NOMO-1 treated with DMSO at 0.1 percent for 48 hours (cell line): ENCODE data around the gene RNU1-1.
"Not testable (repeated sequence)": the region's sequence is repeated elsewhere in the genome, so short reads cannot be mapped to it uniquely, and the experiment has no call there.

Source experiments
- DNase-seq: peaks from one replicate; lab custom pipeline; 2025; ENCODE audit not compliant: unreplicated experiment; lab: John Stamatoyannopoulos, UW

Gene RNU1-1

DNA sequence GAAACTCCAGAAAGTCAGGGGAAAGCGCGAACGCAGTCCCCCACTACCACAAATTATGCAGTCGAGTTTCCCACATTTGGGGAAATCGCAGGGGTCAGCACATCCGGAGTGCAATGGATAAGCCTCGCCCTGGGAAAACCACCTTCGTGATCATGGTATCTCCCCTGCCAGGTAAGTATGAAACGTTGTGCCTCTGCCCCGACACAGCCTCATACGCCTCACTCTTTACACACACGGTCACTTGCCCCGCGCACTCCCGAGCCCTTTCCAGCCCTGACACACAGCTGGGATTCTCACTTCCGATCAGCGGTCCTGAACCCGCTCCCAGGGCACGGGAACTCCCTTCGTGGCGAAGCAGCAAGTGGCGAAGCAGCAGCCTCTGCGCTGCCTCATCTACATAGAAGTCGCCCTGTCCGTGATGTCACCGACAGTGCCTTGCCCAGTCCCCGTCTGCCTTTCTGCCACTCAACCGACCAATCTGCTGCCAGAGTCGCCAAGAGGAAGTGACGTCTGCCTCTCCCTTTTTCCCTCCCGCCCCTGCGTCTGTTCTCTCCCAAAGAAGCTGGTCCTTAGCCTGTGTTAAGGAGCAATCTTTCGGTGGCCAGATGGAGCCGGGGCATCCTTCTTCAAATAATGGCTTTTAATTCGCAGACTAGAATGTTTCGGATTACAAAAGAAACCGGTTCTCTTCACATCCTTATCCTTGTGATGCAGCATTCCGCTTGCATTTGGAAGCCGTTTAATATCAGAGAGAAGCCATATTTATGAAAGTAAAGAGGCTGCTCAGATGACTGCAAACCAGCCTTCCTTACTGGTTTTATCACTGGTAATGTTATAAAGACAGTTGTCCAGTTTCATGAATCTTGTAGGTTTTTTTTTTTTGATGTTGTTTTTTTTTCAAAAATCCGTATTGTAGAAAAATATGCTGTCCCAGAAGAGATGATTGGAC is at the start of gene RNU1-1:
TSS of gene RNU1-1 (minus strand) at position 179 of the 949 bp plus-strand sequence.
- DNase-seq: peak; percentile 33

DNA sequence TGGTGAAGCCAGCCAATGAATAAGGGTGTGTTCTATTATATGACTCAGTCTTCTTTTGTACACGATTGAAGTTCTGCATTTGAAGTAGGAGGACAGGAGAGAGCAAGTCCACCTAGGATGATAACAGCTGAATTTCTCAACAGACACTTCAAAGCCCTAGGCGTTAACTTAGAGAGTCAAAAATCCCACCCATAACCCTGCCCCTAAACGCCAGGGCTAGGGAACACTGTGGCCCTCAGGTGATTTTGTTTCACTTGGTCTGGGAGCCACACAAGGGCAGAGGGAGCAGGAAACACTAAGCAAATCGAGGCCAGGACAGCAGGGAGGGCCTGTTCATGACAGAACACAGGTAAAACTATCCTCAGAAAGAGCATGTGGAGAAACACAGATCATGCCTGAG is 47.0 kb upstream of the RNU1-1 start:
- not testable (repeated sequence) for DNase-seq

DNA sequence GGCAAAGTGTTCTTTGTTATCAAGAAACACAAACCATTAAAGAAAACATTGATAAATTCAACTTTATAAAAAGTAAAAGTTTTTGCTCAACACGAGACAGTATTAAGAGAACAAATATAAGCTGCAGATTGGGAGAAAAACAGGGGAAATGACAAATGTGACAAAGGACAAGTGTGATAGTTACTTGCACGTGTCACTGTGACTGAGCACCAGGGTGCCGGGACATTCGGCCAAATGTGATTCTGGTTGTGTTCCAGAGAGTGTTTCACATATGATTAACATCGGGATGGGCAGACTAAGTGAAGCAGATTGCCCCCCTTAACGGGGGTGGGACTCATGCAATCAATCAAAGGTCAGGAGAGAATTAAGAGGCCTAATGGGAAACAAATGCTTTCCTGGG is 46.4 kb upstream of the RNU1-1 start:
- not testable (repeated sequence) for DNase-seq

DNA sequence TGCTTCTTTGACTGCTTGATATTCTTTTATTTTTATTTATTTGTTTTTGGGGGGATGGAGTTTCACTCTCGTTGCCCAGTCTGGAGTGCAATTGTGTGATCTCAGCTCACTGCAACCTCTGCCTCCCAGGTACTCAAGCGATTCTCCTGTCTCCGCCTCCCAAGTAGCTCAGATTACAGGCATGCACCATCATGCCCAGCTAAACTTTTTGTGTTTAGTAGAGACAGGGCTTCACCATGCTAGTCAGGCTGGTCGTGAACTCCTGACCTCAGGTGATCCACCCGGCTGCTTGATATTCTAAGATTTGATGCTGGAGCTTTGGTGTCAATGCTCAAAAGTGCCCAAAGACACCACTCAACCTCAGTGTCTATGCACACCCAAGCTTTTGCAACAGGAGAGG is 45.6 kb upstream of the RNU1-1 start:
- not testable (repeated sequence) for DNase-seq

DNA sequence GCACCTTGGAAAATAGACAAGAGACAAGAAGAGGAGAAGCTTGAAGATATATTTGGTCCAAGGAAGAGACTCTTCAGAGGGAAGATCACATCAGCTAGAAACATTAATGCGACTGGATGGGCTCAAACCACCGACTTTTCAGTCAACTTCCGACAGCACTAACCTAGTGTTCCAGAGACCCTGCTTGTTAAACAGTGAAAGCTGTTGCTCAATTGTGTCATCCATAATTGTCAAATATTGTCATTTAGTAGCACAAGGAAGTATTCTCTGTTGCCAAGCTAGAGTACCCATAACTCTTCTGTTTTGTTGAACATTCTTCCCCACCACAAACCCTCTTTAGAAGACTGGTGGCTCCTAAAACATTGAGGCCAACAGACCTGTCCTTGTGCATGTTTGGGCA is 42.9 kb upstream of the RNU1-1 start:
- not testable (repeated sequence) for DNase-seq

DNA sequence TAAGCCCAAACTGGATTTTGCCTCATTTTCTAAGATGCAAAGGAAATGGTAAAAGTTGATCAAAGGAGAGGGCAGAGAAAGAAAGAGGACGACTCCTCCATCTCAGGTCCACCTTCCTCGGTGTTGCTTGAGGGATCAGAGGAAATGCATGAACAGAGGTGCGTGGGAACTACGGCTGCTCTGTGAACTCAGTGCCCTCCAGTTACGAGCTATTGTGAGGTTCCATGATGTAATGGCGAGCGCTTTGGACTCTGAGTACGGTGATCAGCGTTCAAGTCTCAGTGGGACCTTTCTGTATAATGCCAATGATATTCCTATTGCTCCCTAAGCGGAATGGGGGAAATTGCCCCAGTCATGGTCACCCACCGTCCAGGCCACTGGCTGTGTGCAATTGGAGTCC is 39.2 kb upstream of the RNU1-1 start:
- DNase-seq: not testable (repeated sequence)

DNA sequence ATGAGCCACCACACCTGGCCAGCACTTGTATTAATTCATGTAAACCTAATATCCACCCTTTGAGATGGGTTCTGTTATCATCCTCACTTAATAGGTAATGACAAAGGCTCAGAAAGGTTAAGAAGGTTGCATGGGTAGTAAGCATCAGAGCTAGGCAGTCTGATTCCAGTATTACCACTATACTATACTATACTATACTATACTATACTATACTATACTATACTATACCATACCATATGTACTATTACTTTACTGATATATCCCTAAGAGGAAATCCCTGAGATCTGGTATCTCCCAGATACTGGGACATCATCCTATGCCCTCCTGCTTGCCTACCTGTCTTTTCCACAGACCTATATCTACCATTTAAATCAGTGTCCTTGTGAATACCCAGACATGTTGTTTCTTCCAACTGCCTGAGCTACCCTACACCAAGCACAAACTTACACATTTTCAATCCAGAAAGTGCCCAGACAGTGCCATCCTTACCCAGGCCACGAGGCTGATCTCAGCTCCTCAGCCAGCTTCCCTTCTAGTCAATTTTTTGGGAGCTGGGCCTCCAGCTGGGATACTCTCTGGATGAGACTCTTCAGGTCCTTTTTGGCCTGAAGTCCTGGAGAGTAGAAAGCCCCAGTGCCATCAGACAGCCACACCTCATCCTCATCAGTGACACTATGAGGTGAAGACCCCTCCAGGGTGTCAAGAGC is 36.3 kb upstream of the RNU1-1 start:
- DNase-seq: not testable (repeated sequence)

DNA sequence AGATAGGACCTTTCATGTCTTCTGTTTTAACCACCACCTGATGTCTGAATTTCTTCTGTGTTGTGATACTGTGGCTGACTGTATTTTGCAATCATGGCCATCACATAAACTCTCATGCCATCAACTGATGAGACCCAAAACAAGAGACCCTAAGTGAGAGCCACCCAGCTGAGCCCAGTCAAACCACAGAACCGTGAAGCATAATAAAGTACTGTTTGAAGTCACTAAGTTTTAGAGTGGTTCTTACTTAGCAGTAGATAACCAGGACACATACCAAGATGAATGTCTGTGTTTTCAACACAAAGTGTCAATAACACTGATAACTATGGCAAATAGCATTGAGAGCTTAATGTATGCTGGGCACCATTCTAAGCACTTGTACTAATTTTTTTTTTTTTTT is 35.5 kb upstream of the RNU1-1 start:
- DNase-seq: not testable (repeated sequence)

DNA sequence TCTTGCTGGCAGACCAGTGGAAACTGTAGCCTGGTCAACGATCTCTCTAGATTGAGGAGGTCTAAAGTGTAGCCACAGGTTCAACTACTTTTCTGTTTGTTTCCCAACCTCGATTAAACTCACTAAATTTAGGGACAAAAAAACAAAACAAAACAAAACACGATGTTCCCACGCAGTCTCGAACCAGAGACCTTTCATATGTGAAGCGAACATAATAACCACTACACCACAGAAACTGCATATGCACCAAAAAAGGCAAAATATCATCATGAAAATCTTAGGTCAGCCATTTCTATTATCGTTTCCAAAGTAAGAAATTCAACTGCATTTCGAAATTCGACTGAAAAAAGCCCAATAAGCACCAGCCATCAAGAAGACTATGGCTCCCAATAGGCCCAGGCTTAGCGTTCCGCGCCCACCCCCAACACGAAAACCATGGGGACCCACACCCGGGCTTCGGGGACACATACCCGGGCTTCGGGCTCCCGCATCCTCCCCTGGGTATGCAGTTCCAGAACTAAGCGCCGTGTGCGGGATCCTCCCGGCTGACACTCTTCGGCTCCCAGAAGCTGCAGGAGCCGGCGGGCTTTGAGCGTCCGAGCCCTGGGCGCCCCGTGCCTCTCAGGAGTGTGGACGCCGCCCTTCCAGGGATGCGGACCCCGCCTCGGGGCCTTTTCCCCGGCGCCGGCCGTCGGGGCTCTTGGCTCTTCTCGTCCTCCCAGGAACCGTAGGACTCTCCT is 33.6 kb upstream of the RNU1-1 start:
- DNase-seq: not testable (repeated sequence)

DNA sequence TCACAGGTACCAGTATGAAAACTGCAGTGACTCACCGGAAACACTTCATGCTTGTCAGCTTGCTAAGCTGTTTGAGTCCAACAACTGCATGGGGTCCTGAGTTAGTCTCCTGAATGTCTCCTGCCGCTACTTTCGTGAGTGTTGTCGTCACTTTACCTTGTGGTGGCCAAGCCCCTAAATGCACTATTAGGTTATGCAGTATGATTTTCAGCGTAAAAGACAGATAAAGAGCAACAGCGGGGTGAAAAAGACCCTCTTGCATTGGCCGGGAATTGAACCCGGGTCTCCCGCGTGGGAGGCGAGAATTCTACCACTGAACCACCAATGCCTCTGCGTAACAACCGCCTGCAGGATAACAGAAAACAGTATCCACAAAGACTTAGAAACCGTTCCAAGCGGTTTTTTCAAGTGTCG is 31.6 kb upstream of the RNU1-1 start:
- DNase-seq: not testable (repeated sequence)

DNA sequence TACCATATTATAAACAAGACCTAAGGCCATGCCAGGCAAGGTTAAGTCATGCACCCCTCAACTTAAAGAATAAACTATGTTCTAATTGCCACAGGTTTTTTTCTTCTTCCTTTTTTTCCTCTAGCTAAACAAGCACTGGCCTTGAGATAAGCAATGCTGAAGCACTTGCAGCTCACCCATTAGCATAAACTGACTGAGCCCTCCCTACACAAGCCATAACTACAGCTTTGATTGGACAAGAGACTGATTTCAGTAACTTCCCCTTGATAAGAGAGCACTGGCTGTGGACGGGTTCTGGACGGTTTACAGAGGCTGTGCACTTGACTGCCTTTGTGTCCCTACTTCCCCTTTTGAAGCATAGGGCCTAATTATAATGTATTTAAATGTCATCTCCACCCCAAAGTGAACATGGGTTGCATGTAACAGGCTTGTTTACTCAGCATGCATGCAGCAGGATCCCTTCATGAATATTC is 26.4 kb upstream of the RNU1-1 start:
- peak; percentile 64 for DNase-seq

DNA sequence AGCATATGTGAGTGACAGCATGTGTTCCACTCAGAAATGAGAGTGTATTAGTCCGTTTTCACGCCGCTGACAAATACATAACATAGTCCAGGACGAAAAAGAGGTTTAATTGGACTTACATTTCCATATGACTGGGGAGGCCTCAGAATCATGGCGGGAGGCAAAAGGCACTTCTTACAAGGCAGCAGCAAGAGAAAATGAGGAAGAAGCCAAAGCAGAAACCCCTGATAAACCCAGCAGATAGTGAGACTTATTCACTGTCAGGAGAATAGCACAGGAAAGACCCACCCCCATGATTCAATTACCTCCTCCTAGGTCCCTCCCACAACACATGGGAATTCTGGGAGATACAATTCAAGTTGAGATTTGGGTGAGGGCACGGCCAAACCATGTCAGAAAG is 23.4 kb upstream of the RNU1-1 start:
- not testable (repeated sequence) for DNase-seq

DNA sequence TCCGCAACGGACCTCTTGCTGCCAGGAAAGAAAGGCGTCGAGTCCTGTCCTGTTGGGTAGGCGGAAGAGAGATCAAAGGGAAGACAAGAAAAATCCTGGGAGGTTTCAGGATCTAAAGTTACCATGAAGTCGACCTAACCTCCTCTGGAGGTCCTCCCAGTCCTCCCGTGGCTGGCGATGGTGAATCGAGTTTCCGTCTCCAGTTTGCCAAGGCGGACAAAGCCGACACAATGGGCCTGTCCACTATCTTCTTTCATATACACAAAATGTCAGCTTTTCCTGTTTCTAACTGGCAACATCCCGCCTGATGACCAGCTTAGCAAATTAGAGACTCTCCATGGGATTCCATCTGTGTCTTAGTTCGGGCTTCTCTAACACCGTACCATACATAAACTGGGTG is 22.7 kb upstream of the RNU1-1 start:
- not testable (repeated sequence) for DNase-seq

DNA sequence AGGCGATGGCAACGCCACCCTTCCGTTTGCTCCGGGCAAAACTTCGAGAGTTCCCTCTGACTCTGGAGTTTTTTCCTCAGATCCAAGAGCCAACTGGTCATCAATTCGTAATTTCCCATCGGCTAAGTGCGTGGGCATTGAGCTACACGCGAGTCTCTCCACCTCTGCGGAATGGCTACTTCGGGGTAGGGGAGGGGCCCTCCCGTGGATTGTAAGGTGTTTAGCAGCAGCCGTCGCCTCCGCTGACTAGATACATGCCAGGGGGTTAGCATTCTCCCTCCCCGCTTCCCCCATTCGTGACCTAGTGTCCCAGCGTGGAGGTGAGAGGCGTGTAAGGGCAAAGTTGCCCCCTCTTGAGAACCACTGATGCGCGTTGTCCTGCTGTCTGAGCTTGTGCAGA is 21.8 kb upstream of the RNU1-1 start:
- DNase-seq: not testable (repeated sequence)

DNA sequence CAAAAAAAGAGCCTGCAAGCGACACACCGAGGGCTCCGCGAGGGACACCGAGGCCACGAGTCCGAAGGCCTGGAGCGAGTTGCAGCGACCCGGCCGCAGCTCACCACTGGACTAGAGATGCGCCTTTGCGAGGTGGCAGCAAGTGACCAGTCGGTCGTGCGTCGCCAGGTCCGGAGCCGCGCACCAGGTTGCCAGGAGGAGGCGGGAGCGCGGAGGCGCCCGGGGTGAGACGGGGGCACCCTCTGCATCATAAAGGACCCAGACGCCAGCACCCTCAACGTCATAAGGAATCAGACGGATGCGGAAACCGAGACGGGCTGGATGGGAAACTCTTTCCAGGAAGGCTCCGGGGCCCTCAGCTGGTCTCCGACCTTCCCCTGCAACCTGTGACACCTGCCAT is 21.4 kb upstream of the RNU1-1 start:
- DNase-seq: not testable (repeated sequence)

DNA sequence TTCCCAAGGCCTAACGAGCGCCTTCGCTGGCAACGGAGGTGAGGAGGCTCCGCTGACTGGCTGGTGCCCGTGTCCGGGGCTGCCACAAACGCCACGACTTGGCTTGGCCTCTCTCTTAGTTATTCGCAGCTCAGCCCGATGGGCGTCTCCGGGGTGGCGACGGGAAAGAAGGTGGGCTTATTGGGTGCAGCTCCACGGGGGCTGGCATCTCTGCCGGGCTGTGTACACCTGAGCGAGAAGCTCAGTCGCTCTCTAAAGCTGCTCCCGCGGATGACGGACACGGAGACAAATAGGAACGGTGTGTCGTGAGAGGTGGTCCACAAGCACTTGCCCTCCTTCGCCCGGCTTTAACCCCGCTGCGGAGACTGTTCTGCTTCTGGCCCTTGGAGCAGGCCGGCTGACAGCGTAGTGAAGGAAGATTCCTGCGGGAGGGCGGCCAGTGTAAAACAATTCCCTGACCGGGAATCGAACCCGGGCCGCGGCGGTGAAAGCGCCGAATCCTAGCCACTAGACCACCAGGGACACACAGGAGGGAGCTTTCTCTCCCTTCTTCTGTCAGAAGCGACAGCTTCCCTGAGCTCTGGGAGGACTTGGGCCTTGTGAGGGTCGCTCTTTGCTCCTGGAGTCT is 20.9 kb upstream of the RNU1-1 start:
- DNase-seq: not testable (repeated sequence)

DNA sequence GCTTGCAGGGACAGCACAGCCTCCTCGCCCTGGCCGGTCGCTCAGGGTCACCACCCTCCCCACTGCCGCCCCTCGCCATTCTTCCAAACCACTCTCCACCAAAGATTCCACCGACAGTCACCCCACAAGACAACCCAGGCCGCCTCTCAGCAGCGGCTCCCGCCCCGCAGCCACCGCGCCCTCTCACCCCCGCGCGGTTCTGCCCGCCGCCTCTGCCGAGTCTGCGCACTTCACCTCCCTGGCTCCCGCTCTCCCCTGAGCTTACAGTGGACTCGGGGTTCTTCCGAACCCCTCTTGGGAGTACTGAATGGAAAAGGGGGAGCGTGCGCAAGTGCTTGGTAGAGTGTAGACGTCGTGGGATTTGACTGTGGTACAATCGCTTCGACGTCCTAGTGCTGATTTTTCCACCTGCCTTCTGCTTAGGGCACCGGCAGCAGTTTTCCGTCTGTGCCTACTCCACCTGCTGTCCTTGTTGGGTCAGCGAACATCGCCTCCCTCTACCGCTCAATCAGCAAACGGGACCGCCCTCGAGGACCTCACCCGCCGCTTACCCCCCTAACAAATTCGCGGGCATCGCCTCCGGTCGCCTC is 20.2 kb upstream of the RNU1-1 start:
- not testable (repeated sequence) for DNase-seq

DNA sequence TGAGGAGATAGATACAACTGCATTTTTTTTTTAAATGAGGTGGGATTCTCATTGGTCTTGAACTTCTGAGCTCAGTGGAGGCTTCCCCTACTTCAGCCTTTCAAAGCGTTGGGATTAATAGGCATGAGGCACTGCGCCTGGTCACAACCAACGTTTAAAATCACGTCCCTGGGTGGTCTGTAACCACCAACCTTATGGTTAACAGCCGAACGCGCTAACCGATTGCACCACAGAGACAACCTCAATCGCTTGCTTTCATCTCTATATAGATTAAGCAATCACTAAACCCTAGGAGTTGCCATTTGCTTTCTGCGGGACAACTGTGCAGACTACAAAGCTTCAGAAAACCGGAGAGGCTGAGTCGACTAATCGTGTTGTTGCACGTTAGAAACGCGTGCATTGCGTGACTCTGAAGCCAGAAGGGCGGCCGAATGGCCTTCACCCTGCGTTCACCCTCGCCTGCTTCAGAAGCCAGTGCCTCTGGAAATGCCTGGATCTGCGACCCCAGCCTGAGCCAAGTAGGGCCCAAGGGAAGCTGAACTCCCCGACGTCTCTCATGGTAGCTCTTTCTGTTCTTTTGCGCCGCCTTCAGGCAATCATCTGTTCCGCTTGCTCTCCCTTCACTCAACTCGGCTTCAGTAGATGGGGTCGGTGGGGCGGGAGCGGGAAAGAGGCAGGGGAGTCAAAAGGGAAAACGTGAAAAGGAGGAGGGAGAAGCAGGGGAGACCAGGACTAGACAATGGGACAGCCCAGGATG is 18.3 kb upstream of the RNU1-1 start:
- DNase-seq: not testable (repeated sequence)

DNA sequence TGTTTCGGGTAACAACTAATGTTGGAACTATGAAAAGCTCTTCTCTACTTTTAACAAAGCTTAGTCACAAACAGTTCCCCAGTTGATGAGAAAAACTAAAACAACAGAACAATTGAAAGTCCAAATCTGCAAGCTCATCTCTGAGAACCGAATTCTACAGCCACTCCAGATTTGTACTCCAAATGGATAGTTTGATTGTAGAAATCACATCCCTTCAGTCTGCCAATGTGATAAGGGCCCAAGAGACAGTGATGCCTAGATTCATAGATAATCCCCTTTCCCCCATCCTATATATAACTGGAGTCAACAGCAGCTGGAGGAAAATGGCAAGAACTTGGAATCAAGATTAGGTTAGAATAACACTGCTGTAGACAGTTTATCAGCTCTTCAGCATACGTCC is 14.3 kb upstream of the RNU1-1 start:
- DNase-seq: not testable (repeated sequence)

DNA sequence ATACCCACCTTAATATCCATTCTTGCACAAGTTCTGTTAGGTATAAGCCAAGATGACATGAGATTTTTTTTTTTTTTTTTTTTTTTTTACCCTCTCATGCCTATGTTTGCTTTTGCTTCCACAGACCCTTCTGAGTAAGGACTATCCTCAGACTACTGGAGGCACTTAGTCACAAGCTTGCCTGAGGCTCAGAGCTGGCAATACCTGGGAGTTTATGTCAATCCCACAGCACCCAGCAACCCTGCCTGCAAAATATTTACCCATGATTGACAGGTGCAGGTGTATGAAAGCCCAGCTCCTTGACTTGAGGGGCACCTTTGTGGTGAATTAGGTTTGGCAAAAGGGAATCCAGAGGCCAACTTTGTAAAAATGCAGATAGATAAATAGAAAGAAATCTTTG is 11.7 kb upstream of the RNU1-1 start:
- DNase-seq: not testable (repeated sequence)
